NCI-H446 treated with DMSO at 0.1 percent for 48 hours (cell line): ENCODE measurements around the gene FHAD1.

Source experiments
- DNase-seq: peaks from one replicate; lab custom pipeline; 2025; lab: John Stamatoyannopoulos, UW

Gene FHAD1

GRCh38 chr1:15439325-15439724 is 192.3 kb downstream of the FHAD1 start:
- no peak for DNase-seq

- no peak for DNase-seq
Measured at GRCh38 chr1:15440357-15440756, 193.3 kb downstream of the FHAD1 start.

- no peak for DNase-seq
Measured at GRCh38 chr1:15441247-15441646, 194.2 kb downstream of the FHAD1 start.

GRCh38 chr1:15442119-15442518 is 195.1 kb downstream of the FHAD1 start:
- no peak for DNase-seq

- DNase-seq = no peak
Measured at GRCh38 chr1:15442759-15443158, 195.7 kb downstream of the FHAD1 start.

- DNase-seq = no peak
Measured at GRCh38 chr1:15443281-15443680, 196.3 kb downstream of the FHAD1 start.

GRCh38 chr1:15444468-15445389 is 197.7 kb downstream of the FHAD1 start:
- no peak for DNase-seq

GRCh38 chr1:15445390-15446122 is 198.5 kb downstream of the FHAD1 start:
- no peak for DNase-seq

GRCh38 chr1:15446212-15446611 is 199.2 kb downstream of the FHAD1 start:
- DNase-seq = no peak
